ENCODE data around the gene SDHD.

GRCh38 chr11:112042161-112042960 is 44.3 kb upstream of the SDHD start:
- no peak for TF ChIP-seq CTCF (IDR thresholded peaks at IDR 0.05; ENCODE audit: extremely low read depth in 1 of 2, insufficient read depth in 1 of 2, low read depth in 1 of 2, low read length in 2 of 2)
- TF ChIP-seq GATA2 (IDR thresholded peaks at IDR 0.05; ENCODE audit: insufficient read depth, insufficient read length, low read depth, low read length) = peak; percentile 71
- no peak for TF ChIP-seq POLR2A (IDR thresholded peaks at IDR 0.05; ENCODE audit: low read depth, low read length)
- TF ChIP-seq MYC (IDR thresholded peaks at IDR 0.05; ENCODE audit: low read depth, low read length) = no peak
- no peak for TF ChIP-seq POLR2AphosphoS5 (IDR thresholded peaks at IDR 0.05; ENCODE audit: insufficient read depth, low read depth, low read length)
